GM12874 (cell line): ENCODE results near the gene AK9.

Source experiments
- TF ChIP-seq, protein P1 (sequence below): IDR thresholded peaks from 2 replicates; pipeline ENCODE4 v1.5.1; 2011; ENCODE audit warnings: low read depth, mild to moderate bottlenecking, control low read depth, low read length, moderate library complexity; ENCODE audit not compliant: insufficient read depth

Gene AK9

DNA sequence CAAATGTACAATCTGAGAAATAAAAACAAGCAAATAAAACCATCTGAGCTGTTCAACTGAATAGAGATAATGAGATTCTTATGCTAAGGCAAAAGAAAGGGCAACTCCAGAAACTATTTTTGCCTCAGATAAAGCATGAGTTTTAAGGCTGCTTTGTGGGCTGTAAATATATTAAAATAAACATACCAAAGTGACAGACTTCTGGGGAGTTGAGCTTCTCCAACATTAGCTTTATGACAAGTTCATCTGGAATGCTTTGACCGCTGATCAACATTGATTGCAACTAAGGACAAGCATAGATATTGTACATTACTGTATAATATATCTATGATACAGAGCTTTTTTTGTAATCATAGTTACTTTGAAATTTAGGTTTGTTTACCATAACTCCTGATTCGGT lies 19.3 kb downstream of the AK9 start:
- TF ChIP-seq, protein P1, sequence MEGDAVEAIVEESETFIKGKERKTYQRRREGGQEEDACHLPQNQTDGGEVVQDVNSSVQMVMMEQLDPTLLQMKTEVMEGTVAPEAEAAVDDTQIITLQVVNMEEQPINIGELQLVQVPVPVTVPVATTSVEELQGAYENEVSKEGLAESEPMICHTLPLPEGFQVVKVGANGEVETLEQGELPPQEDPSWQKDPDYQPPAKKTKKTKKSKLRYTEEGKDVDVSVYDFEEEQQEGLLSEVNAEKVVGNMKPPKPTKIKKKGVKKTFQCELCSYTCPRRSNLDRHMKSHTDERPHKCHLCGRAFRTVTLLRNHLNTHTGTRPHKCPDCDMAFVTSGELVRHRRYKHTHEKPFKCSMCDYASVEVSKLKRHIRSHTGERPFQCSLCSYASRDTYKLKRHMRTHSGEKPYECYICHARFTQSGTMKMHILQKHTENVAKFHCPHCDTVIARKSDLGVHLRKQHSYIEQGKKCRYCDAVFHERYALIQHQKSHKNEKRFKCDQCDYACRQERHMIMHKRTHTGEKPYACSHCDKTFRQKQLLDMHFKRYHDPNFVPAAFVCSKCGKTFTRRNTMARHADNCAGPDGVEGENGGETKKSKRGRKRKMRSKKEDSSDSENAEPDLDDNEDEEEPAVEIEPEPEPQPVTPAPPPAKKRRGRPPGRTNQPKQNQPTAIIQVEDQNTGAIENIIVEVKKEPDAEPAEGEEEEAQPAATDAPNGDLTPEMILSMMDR: no peak

DNA sequence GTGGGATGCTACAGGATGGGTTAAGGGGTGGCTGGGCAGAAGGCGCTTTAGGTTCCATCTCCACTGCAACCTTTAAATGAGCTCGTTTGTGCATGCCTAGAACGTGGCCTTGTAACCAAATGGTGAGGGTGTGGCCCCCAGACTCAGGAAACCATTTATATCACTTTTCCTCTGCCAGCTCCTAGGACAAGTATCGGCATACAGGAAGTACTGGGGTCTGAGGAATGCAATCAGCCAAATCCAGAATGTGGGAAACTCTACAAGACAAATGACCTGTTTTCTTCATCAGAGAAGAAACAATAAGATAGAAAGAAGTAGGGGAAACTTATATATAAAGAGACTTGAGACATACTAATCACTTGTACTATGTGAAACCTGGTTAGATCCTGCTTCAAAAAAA lies 21.2 kb downstream of the AK9 start:
- TF ChIP-seq, protein P1: no peak

DNA sequence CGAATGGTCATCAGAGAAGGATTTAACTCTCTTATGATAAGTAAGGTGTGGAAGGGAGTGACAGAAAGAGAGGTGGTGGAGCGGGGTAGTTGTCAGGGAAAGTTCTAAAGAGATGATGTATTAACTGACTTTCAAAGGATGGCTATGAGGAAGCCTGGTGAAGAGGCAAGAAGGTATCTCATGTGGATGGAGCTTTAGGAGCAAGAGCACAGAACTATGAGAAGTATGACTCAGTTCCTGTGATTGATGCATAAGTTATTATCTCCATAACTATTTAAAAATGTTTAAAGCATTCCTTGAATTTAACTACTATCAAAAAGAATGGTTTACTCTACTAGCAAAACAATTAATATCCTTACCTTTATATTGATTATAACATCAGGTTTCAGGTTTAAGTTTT lies 28.8 kb downstream of the AK9 start:
- TF ChIP-seq, protein P1: no peak

DNA sequence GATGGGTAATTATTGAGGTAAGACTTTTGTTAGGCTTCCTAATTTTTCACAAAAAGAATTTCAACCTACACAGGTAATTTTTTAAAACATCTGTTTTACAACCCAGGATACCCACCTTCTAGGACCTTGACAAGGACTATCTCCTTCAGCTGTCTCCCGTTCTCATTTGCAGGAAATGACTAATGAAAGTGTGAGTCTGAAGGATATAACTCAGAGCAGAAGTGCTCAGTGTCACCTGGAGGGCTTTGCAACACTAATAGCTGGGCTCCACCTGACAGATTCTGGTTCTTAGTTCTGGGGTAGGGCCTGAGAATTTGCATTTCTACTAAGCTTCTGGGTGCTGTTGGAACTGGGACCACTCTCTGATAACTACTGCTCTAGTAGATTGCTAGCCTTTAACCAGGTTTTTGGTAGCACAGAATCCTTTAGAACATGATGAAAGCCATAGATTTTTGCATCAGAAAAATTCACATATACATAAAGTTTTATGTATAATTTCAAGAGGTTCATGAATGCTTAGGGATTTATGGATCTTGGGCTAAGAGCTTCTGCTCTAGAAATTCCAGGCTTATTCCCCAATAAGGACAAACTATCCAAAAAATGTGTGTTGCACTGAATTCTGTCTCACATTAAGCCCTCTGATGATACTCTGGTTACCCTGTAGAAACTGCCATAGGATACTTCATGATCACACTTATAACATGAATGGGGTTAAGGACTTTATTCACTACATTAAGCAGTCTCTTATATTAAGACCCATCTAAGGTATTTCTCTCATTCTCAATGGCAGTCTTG lies 30.3 kb downstream of the AK9 start:
- TF ChIP-seq, protein P1: no peak

DNA sequence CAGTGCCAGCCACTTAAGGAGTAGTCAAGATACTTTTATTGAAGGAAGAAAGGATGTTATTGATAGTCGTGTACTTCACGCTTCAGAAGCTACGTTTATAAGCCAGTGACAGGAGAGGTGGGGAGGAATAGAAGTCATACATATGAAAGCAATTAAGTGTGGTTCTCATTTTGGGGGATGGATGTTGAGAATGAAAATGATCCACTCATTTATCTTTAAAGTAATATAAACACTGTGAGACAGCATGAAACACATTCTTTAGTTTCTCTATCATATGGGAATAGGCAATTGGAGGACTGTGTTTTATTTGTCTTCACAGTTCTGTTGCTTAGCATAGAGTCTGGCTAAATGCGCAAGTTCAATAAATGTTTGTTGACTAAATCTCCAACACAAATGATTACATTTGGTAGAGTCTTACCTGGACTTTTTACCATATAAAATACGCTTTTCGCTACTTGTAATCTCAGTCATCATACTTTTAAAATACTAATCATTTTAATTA lies 35.2 kb downstream of the AK9 start:
- TF ChIP-seq, protein P1: no peak

DNA sequence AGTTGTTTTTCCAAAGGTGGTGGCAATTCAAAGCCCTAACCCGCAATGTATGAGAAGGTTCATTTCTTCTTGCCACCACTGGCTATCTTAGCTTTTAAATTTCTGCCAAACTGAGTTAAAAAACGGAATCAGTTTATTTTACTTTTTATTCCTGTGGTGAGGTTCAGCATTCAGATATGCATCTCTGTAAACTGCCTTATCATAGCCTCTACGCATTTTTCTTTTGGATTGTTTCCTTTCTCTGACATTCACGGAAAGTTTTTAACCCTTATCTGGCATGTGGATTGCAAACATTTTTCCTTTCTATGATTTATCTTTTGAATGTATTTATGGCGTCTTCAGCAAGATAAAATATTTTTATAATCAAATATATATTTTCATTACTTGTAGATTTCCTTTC lies 37.7 kb downstream of the AK9 start:
- TF ChIP-seq, protein P1: no peak

DNA sequence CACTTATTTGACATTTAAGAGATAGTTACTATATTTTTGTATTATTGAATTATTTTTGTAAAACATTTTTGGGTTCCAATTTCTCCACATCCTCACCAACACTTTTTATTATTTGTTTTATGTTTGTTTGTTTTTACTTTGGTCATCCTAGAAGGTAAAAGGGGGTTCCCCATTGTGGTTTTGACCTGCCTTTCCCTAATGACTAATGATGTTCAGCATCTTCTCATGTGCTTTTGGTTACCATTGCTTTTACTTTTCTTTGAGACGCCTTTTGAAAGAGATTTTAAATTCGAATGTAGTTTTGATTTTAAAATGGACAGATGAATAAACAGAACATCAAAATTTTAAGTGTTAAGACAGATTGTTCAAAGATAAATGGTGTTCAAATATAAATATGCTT lies 46.9 kb downstream of the AK9 start:
- TF ChIP-seq, protein P1: no peak

DNA sequence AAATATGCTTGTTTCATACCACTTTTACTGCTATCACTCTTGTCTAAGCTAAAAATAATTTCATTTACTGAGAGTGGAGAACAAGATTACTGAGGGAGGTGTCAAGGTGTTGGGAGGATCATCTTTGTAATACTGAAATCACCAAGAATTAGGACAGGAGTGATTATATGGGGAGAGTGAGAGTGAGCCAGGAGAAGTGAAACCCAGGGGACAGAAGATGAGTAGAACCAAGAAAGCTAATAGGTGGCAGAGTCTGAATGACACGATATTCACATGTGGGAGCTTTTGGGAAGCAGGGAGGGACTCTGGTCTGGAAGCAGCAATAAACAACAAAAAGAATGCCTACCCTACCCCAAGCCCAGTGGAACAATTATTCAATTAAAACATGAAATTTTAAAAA lies 58.6 kb downstream of the AK9 start:
- TF ChIP-seq, protein P1: no peak
